ENCODE data around the gene MRPL47.

The MRPL47 gene

GRCh38 chr3:179589143-179589542, 15.3 kb downstream of the MRPL47 start:
- no peak for DNase-seq

DNA sequence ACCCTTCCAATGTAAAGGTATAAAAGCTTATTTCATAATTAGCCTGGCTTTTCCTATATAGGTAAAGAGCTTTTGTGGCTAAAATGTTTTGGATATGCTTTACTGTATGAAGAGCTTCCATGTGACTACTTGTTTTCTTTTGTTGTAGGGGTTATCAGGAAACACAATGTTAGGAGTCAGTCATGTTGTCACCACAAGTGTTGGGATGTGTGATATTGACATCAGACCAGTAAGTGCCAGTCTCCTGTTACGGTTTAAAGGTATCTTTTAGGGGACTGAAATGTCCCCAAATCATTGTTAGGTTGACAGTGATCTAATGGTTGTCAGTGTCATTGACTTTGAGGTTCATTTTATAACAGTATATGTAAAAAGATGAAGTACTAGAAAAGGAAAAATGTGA, 23.4 kb downstream of the MRPL47 start:
- DNase-seq: no peak

- no peak for DNase-seq
Observed at GRCh38 chr3:179565496-179565895, 38.9 kb downstream of the MRPL47 start.

GRCh38 chr3:179563271-179563783, 41.1 kb downstream of the MRPL47 start:
- DNase-seq: peak; percentile 70

DNA sequence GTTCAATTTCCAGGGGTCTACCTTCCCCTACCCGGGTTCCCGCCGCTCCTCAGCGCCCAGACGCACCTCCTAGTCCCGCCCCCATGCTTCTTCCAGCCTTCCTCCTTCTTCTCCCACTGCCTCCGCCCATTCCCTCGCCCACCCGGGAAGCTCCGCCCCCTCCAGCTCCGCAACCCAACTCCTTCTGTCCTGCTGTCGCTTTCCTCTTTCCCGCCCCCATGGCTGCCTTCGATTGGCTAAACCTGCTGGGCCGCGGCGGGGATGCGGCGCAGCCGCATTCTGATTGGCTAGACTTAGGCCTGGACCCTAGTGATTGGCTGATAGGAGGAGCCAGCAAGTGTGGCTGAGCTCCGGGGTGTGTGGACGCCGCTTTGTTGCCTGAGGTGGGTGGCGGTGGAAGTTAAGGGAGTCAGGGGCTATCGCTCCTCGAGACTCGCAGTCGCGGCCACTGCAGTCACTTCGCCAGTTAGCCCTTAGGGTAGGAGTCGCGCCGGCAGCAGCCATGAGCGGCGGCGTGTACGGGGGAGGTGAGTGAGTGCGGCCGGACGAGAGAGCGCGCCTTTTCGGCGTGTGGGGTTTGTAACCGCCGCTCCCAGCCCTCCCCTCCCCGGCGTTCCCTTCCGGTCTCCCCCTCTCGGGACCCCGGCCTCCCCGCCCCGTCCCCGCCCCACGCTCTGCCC, 41.7 kb downstream of the MRPL47 start, which contains the start of gene ACTL6A:
TSS of gene ACTL6A (plus strand) at position 336 of the 680 bp plus-strand sequence. CDS start at position 503, 167 bp downstream.
- DNase-seq: peak; percentile 100

GRCh38 chr3:179560791-179561190, 43.6 kb downstream of the MRPL47 start:
- DNase-seq: no peak

DNA sequence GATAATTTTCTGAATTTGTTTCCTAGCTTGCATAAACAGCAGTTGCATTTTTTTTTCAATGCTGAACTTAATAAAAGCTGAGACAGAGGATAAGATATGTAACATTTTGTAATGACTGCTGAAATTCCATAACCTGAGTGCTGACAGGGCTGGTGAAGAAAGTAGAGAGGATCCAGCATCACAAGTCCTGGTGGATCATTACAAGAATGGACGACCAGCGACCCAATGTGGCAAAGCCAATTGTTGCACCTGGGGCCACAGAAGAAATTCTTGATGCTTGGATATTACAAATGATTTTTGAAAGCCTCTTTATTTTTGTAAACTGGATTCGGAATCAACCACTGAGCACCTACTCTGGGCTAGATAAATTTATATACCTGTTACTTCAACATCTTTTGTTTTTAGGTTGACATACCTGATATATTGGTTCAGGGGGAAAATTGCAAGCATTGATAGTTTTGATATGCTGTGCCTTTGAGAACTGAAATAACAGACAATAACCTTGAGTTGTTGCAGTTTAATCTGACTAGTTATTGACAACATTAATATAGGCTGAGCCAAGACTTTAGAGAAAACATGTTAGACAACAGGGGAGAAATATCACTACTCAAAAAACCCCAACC, 45.6 kb downstream of the MRPL47 start:
- peak; percentile 73 for DNase-seq

DNA sequence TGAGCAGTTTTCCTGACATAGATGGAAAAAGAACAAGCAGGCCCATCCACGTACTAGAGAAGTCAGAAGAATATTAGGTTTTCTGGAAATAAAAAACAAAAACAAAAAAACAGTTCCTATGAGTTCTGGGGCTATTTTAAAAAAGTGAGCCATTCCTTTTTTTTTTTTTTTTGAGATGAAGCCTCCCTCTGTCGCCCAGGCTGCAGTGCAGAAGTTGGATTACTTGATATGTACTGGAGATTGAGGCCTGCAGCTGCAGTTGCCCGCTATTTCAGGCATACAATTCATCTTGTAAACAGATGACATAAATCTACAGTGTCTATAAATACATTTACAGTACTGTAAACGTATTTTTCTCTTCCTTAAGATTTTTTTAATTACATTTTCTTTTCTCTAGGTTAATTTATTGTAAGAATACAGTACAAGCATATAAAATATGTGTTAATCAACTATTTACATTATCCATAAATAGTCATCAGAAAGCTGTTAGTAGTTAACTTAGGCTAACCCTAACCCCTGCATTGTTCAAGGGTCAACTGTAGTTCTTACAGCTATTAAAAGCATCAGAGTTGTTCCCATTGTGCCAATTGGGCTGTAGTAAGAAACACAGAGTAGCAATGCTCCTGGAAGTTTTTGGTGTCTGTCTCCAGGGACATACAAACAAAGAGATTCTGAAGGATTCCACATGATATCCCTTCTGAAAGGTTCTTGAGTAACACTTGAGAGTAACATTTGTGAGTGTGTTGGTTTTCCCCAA, 52.9 kb downstream of the MRPL47 start:
- no peak for DNase-seq

- DNase-seq: no peak
Observed at GRCh38 chr3:179546814-179547241, 57.6 kb downstream of the MRPL47 start.

DNA sequence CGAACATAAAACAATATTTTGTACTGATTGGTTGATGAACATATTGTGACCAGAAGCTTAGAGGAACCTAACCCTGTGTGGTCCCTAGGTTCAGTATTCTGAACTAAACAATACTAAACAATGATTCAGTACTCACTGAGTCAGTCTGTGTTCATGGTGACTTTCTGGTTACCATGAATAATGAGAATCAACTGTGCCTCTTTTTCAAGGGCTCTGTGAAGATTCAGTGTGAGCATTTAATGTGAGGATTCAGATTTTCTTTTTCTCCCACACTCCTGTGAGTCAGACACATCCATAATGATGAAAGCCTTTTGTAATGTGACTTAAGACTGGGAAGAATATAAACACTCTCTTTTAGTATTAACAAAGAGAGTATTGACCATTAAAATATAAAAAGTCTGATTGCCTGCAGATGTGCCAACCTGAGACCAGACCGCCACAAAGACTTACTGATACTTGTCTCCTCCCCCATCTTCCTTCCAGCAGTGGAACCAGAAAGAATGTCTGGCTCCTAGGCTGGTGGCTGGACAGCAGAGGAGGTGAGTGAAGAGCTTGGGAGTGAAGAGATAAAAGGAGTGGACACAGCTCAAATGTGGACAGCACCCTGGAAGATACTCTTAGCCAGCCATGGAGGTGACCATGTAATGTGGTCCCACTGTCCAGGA, 59.3 kb downstream of the MRPL47 start:
- DNase-seq: no peak

- no peak for DNase-seq
Observed at GRCh38 chr3:179542375-179542774, 62.1 kb downstream of the MRPL47 start.

DNA sequence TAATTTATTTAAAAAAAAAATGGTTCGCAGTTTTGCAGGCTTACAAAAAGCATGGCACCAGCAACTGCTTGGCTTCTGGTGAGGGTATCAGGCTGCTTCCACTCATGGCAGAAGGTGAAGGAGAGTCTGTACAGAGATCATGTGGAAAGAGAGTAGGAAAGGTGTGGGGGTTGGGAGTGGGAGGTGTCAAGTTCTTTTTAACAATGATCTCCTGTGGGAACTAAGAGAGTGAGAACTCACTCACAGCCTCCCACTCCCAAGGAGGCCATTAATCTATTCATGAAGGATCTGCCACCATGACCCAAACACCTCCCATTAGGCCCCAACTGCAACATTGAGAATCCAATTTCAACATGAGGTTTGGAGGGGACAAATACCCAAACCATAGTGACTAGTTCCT, 62.8 kb downstream of the MRPL47 start:
- no peak for DNase-seq

- DNase-seq: no peak
Observed at GRCh38 chr3:179541094-179541493, 63.3 kb downstream of the MRPL47 start.
